ENCODE results near the gene SLC8B1. TPM values are rescaled to one million over a fixed set of nuclear protein-coding genes. Genes with fewer than 3 reads are reported as not detected.

Gene SLC8B1
- total RNA-seq, 6 experiments from 2014 or later: 5.8 to 6.7 (median 6.3) TPM

DNA sequence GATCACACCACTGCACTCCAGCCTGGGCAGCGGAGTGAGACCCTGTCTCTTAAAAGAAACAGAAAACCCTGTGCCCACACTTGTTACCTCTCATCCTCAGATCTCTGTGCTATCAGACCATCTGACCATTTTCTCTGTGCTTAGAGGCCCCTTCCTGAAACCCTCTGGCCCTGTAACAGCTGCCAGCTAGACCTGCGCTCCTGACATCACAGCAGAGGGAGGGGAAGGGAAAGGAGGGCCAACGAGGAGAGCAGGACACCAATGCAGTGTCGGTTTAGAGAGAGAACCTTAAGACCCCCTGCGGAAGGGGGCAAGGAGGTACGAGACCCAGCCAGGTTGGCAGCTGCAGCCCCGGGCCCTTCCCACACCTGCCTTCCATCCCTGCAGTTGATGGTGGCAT is 42.4 kb downstream of the SLC8B1 start:
- TF ChIP-seq, protein P1, sequence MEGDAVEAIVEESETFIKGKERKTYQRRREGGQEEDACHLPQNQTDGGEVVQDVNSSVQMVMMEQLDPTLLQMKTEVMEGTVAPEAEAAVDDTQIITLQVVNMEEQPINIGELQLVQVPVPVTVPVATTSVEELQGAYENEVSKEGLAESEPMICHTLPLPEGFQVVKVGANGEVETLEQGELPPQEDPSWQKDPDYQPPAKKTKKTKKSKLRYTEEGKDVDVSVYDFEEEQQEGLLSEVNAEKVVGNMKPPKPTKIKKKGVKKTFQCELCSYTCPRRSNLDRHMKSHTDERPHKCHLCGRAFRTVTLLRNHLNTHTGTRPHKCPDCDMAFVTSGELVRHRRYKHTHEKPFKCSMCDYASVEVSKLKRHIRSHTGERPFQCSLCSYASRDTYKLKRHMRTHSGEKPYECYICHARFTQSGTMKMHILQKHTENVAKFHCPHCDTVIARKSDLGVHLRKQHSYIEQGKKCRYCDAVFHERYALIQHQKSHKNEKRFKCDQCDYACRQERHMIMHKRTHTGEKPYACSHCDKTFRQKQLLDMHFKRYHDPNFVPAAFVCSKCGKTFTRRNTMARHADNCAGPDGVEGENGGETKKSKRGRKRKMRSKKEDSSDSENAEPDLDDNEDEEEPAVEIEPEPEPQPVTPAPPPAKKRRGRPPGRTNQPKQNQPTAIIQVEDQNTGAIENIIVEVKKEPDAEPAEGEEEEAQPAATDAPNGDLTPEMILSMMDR (IDR thresholded peaks at IDR 0.05): no peak
- H3K36me3 Mint-ChIP-seq (ENCODE audit: low read depth): no peaks in the 10 kb centered on the region; the same call in 1 of the 2 replicates
- H3K4me1 Mint-ChIP-seq (ENCODE audit: low read depth): peaks cover 10% of the 10 kb centered on the region

DNA sequence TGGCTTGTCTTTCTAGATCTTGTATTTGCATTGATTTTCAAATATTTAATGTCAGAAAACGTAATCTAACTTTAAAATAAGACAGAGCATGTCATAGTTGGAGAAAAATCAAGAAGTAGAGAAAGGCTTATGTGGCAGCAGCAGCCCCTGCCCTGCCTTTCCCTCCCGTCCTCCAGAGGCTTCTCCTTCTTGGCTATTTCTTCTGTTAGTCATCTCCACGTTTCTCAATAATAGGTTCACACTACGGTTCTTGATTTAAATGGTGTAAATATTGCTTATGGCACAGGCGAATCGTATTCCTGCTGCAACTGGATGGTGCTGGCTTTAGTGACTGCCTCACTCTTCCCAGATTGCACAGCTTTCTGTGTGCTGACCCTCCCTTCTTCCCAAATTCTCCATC is 42.8 kb downstream of the SLC8B1 start:
- Mint-ChIP-seq H3K27ac (peak overlapping the region; percentile 19; the same call in 1 of the 2 replicates), H3K4me3 (no peak overlapping the region; the same call in 1 of the 2 replicates), H3K9me3 (no peaks in the 10 kb centered on the region), H3K36me3 (ENCODE audit: low read depth) (no peaks in the 10 kb centered on the region; the same call in 1 of the 2 replicates), H3K27me3 (ENCODE audit: insufficient read depth) (no peaks in the 10 kb centered on the region; the same call in 1 of the 2 replicates), H3K4me1 (ENCODE audit: low read depth) (peaks cover 10% of the 10 kb centered on the region)
- DNase-seq: peak; percentile 54
- TF ChIP-seq, protein P1 (IDR thresholded peaks at IDR 0.05): no peak

More for the DNA sequence above, 42.4 kb downstream of the SLC8B1 start:
- peak overlapping the region; percentile 19; the same call in 1 of the 2 replicates for H3K27ac Mint-ChIP-seq
- H3K27me3 Mint-ChIP-seq (ENCODE audit: insufficient read depth): no peaks in the 10 kb centered on the region; the same call in 1 of the 2 replicates
- H3K4me3 Mint-ChIP-seq: no peak overlapping the region
- DNase-seq: no peak
- H3K9me3 Mint-ChIP-seq: no peaks in the 10 kb centered on the region

DNA sequence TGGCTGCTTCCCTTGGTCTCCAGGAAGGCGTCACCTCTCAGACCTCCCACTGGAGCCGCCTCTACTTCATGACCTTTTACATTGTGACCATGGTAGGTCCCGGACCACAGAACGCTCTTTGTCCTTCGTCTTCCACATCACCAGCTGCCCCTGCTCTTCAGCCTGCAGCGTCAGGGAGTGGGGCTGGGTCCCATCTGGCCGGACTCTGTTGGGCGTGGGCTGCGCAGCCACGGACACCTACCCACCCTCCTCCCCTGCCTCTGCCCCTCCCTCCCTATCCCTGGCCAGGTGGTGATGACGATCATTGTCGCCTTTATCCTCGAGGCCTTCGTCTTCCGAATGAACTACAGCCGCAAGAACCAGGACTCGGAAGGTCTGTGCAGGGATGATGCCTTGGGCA is 43.3 kb downstream of the SLC8B1 start:
- no peak for DNase-seq
- TF ChIP-seq, protein P1 (IDR thresholded peaks at IDR 0.05): no peak
- Mint-ChIP-seq H3K27me3 (ENCODE audit: insufficient read depth) (no peaks in the 10 kb centered on the region; the same call in 1 of the 2 replicates), H3K27ac (peak overlapping the region; percentile 19; the same call in 1 of the 2 replicates), H3K9me3 (no peaks in the 10 kb centered on the region), H3K4me3 (no peak overlapping the region), H3K4me1 (ENCODE audit: low read depth) (peaks cover 10% of the 10 kb centered on the region), H3K36me3 (ENCODE audit: low read depth) (no peaks in the 10 kb centered on the region; the same call in 1 of the 2 replicates)

DNA sequence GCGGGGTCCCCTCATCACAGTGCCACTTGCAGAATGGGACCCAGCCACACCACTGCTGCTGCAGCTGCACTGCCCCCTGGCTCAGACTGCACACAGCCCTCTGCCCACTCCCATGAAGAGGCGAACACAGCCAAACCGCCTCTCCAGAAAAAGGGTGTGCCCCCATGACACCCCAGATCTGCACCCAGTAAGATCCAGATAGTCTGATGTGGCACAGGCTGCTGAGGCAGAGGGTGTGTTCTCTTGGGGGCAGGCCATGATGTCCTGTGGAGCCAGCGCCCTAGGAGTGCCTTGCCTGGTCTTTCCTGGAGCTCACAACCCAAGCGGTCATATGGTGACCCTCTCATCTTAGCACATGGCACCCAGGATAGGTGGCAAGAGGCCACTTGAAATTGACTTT is 44.4 kb downstream of the SLC8B1 start:
- Mint-ChIP-seq H3K4me1 (ENCODE audit: low read depth) (peaks cover 10% of the 10 kb centered on the region), H3K36me3 (ENCODE audit: low read depth) (no peaks in the 10 kb centered on the region; the same call in 1 of the 2 replicates), H3K27ac (no peak overlapping the region), H3K9me3 (no peaks in the 10 kb centered on the region), H3K27me3 (ENCODE audit: insufficient read depth) (no peaks in the 10 kb centered on the region; the same call in 1 of the 2 replicates), H3K4me3 (no peak overlapping the region)
- DNase-seq: no peak
- TF ChIP-seq, protein P1 (IDR thresholded peaks at IDR 0.05): no peak

DNA sequence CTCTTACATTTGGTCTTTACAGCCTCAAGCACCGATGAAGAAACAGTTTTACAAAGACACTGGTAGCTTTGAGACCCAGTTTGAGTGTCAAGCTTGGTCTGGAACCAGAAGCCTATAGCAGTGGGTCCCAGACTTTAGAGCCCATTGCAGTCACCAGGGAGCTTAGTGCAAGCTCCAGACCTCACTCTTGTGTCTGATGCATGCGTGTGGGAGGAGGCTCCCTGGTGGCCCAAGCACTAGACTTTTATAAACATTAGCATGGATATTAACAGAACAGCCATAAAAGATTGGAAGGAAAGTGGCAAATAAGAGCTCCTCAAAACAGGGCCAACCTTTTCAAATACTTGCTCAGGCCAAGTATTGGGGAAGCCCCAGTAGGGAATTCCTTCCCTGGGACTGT is 45.5 kb downstream of the SLC8B1 start:
- Mint-ChIP-seq H3K9me3 (no peaks in the 10 kb centered on the region), H3K36me3 (ENCODE audit: low read depth) (peaks cover 6% of the 10 kb centered on the region; the same call in 1 of the 2 replicates), H3K4me1 (ENCODE audit: low read depth) (peaks cover 10% of the 10 kb centered on the region), H3K4me3 (no peak overlapping the region), H3K27me3 (ENCODE audit: insufficient read depth) (no peaks in the 10 kb centered on the region; the same call in 1 of the 2 replicates), H3K27ac (no peak overlapping the region)
- TF ChIP-seq, protein P1 (IDR thresholded peaks at IDR 0.05): no peak
- no peak for DNase-seq
